OCI-LY1 (cell line): ENCODE results near the gene CELSR1.
"Not testable (repeated sequence)": the region's sequence is repeated elsewhere in the genome, so short reads cannot be mapped to it uniquely, and the experiment has no call there.

ENCODE experiments used
- H2AFZ ChIP-seq: fragments of 200-600 bp; sonication (generic), shearing (Covaris generic); 2 replicates; pipeline ENCODE4 v1.6.0; 2014; ENCODE audit warnings: antibody characterized with exemption, mild to moderate bottlenecking, low read length
- H3F3A ChIP-seq: fragments of 200-600 bp; sonication (generic), shearing (Covaris generic); 2 replicates; pipeline ENCODE4 v1.6.0; 2014; ENCODE audit warnings: mild to moderate bottlenecking, antibody characterized with exemption, low read length, moderate library complexity; ENCODE audit not compliant: insufficient read depth
- H3K27ac ChIP-seq: fragments of 200-600 bp; sonication (generic); 2 replicates; pipeline ENCODE4 v1.5.1; 2014; ENCODE audit warnings: low read length, mixed run types, mild to moderate bottlenecking, low read depth; ENCODE audit not compliant: poor library complexity, severe bottlenecking
- H3K27me3 ChIP-seq: fragments of 200-600 bp; sonication (generic); 2 replicates; pipeline ENCODE4 v1.6.0; 2014; ENCODE audit warnings: antibody characterized with exemption, mild to moderate bottlenecking, low read length, moderate library complexity; ENCODE audit not compliant: insufficient read depth
- H3K36me3 ChIP-seq: fragments of 200-600 bp; sonication (generic); 2 replicates; pipeline ENCODE4 v1.6.1; 2014; ENCODE audit warnings: mild to moderate bottlenecking, antibody characterized with exemption, low read length, moderate library complexity, mixed read lengths; ENCODE audit not compliant: insufficient read depth
- H3K4me1 ChIP-seq: fragments of 200-600 bp; sonication (generic); 2 replicates; pipeline ENCODE4 v1.5.1; 2014; ENCODE audit warnings: mild to moderate bottlenecking, low read length, moderate library complexity; ENCODE audit not compliant: insufficient read depth, severe bottlenecking
- H3K4me2 ChIP-seq: fragments of 200-600 bp; sonication (generic), shearing (Covaris generic); 2 replicates; pipeline ENCODE4 v1.6.1; 2014; ENCODE audit warnings: low read length
- H3K4me3 ChIP-seq: fragments of 200-600 bp; sonication (generic); 2 replicates; pipeline ENCODE4 v1.5.1; 2014; ENCODE audit warnings: low read length, low read depth, mild to moderate bottlenecking, mixed read lengths; ENCODE audit not compliant: poor library complexity, severe bottlenecking
- H3K79me2 ChIP-seq: fragments of 200-600 bp; shearing (Covaris generic); 2 replicates; pipeline ENCODE4 v1.6.1; 2016; ENCODE audit warnings: mixed run types, low read length, mixed read lengths; ENCODE audit not compliant: insufficient read depth
- H3K9ac ChIP-seq: fragments of 200-600 bp; sonication (generic), shearing (Covaris generic); 2 replicates; pipeline ENCODE4 v1.6.1; 2014; ENCODE audit warnings: mild to moderate bottlenecking, low read length, mixed read lengths
- H3K9me2 ChIP-seq: fragments of 200-600 bp; sonication (generic), shearing (Covaris generic); 2 replicates; pipeline ENCODE4 v1.6.1; 2014; ENCODE audit warnings: low read depth, mild to moderate bottlenecking, low read length, mixed read lengths
- H3K9me3 ChIP-seq: fragments of 200-600 bp; shearing (Covaris generic); 2 replicates; pipeline ENCODE4 v1.6.1; 2014; ENCODE audit warnings: low read length, mixed read lengths
- H4K20me1 ChIP-seq: fragments of 200-600 bp; sonication (generic), shearing (Covaris generic); 2 replicates; pipeline ENCODE4 v1.6.0; 2016; ENCODE audit warnings: mild to moderate bottlenecking, low read length; ENCODE audit not compliant: insufficient read depth
- EZH2 ChIP-seq: fragments of 200-600 bp; sonication (generic), shearing (Covaris generic); IDR thresholded peaks from 2 replicates; pipeline ENCODE4 v1.8.0; 2017; ENCODE audit warnings: borderline replicate concordance, mixed run types, mild to moderate bottlenecking, antibody characterized with exemption, low read length, moderate library complexity, mixed read lengths
- TF ChIP-seq, protein P1 (sequence below): fragments of 200-600 bp; sonication (generic), shearing (Covaris generic); IDR thresholded peaks from 2 replicates; pipeline ENCODE4 v1.5.1; 2017; ENCODE audit warnings: mild to moderate bottlenecking, antibody characterized with exemption, low read length, moderate library complexity, mixed read lengths

CELSR1 gene

GRCh38 chr22:46504584-46504983 is 32.8 kb downstream of the CELSR1 start:
- no peaks in the 10 kb centered on the region for H4K20me1 ChIP-seq
- H3K9me2 ChIP-seq: no peaks in the 10 kb centered on the region
- no peaks in the 10 kb centered on the region for H3K4me1 ChIP-seq
- no peak overlapping the region for H2AFZ ChIP-seq
- H3K79me2 ChIP-seq: no peaks in the 10 kb centered on the region
- no peak overlapping the region for H3K9ac ChIP-seq
- H3K4me3 ChIP-seq: no peak overlapping the region
- H3K4me2 ChIP-seq: no peak overlapping the region
- TF ChIP-seq EZH2: no peak
- TF ChIP-seq, protein P1, sequence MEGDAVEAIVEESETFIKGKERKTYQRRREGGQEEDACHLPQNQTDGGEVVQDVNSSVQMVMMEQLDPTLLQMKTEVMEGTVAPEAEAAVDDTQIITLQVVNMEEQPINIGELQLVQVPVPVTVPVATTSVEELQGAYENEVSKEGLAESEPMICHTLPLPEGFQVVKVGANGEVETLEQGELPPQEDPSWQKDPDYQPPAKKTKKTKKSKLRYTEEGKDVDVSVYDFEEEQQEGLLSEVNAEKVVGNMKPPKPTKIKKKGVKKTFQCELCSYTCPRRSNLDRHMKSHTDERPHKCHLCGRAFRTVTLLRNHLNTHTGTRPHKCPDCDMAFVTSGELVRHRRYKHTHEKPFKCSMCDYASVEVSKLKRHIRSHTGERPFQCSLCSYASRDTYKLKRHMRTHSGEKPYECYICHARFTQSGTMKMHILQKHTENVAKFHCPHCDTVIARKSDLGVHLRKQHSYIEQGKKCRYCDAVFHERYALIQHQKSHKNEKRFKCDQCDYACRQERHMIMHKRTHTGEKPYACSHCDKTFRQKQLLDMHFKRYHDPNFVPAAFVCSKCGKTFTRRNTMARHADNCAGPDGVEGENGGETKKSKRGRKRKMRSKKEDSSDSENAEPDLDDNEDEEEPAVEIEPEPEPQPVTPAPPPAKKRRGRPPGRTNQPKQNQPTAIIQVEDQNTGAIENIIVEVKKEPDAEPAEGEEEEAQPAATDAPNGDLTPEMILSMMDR: no peak
- H3K27me3 ChIP-seq: peaks cover 3% of the 10 kb centered on the region; the same call in 1 of the 2 replicates
- H3K9me3 ChIP-seq: no peaks in the 10 kb centered on the region
- no peaks in the 10 kb centered on the region for H3K36me3 ChIP-seq
- H3K27ac ChIP-seq: no peak overlapping the region
- H3F3A ChIP-seq: no peaks in the 10 kb centered on the region

DNA sequence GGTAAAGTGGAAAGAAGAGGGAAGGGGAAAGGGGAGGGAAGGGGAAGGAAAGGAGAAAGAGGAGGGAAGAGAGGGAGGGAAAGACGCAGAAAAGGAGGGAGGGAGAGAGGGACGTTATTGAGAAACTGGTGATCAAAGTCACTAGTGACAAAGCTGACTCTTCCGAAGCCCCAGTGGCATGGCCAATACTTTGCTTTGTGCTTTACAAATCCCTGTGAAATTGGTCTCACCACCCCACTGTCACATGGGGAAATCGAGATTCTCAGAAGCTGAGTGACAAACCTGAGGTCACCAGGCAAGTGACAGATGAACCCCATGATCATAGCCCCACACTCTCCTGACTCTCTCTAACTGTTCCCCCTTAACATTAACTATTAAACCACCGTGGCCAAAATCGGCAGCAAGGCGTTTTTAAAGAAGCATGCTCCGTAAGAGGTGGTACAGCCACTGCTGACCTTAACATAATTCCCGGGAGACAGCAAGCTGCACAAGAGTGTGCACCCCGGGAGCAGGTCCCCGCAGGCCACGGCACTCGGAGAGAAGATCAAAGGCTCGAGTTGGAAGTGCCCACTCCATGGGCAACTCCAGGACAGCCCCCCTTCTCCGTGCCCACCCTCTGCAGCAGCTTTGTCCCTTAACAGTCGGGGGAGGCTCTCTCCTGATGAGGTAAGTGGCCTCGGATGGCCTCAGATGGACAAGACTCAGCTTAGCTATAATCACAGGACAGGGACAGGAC is 34.8 kb downstream of the CELSR1 start:
- no peak overlapping the region for H3K9ac ChIP-seq
- H3K79me2 ChIP-seq: no peaks in the 10 kb centered on the region
- no peaks in the 10 kb centered on the region for H3K36me3 ChIP-seq
- H3K9me2 ChIP-seq: no peaks in the 10 kb centered on the region
- TF ChIP-seq, protein P1: no peak
- no peak for TF ChIP-seq EZH2
- peaks cover 3% of the 10 kb centered on the region; the same call in 1 of the 2 replicates for H3K27me3 ChIP-seq
- no peaks in the 10 kb centered on the region for H3K4me1 ChIP-seq
- no peaks in the 10 kb centered on the region for H3K9me3 ChIP-seq
- no peaks in the 10 kb centered on the region for H3F3A ChIP-seq
- no peak overlapping the region for H3K27ac ChIP-seq
- H4K20me1 ChIP-seq: no peaks in the 10 kb centered on the region
- H2AFZ ChIP-seq: no peak overlapping the region
- no peak overlapping the region for H3K4me3 ChIP-seq
- H3K4me2 ChIP-seq: no peak overlapping the region

DNA sequence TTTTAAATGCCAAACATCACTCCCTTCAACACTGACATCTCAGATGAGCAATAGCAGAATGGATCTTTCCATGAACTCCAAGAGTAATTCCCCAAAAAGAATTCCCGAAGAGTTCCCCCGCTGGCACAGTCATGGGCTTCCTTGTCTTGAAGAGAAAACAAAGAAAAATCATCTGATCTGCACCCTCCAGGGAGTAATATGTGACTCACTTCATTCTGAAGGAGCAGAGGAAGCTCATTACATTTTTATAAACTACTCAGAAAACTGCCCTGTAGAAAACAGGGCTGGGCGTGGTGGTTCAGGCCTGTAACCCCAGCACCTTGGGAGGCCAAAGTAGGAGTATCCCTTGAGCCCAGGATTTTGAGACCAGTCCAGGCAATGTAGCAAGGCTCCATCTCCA is 35.7 kb downstream of the CELSR1 start:
- Histone ChIP-seq H3K9ac (no peak overlapping the region), H4K20me1 (no peaks in the 10 kb centered on the region), H3K4me1 (no peaks in the 10 kb centered on the region), H3F3A (no peaks in the 10 kb centered on the region), H3K79me2 (no peaks in the 10 kb centered on the region), H3K27me3 (peaks cover 3% of the 10 kb centered on the region; the same call in 1 of the 2 replicates), H2AFZ (no peak overlapping the region), H3K36me3 (no peaks in the 10 kb centered on the region), H3K4me2 (no peak overlapping the region), H3K9me3 (no peaks in the 10 kb centered on the region), H3K27ac (no peak overlapping the region), H3K9me2 (no peaks in the 10 kb centered on the region), H3K4me3 (no peak overlapping the region)
- TF ChIP-seq, protein P1: no peak

- H2AFZ ChIP-seq, H4K20me1 ChIP-seq, H3K27me3 ChIP-seq, H3K9me2 ChIP-seq, H3K27ac ChIP-seq, H3K36me3 ChIP-seq, H3K79me2 ChIP-seq, H3F3A ChIP-seq, H3K4me2 ChIP-seq, H3K4me1 ChIP-seq, H3K9ac ChIP-seq, H3K9me3 ChIP-seq, H3K4me3 ChIP-seq: not testable (repeated sequence)
Observed at GRCh38 chr22:46501265-46501664, 36.2 kb downstream of the CELSR1 start.
